Panc1 (cell line): ENCODE data around the gene CAAP1. TPM values are rescaled to one million over a fixed set of nuclear protein-coding genes. Genes with fewer than 3 reads are reported as not detected.

ENCODE experiments used
- ATAC-seq: fragments of 200-7000 bp; cut with Tn5 transposase; 2 replicates; pipeline ENCODE4 v1.9.1; 2020; ENCODE audit warnings: mild to moderate bottlenecking, moderate library complexity
- BruUV-seq: library from RNA; stranded (reverse); fragments of 400-500 nt; replicated peaks from 2 replicates; lab custom pipeline; 2021; lab: Mats Ljungman, UMichigan
- CTCF ChIA-PET: fragments of 300-600 bp; sonication (Branson Sonifier 250); formaldehyde crosslinking; loops from one replicate; lab custom pipeline; 2022; ENCODE audit warnings: antibody characterized with exemption; lab: Charles Lee
- POLR2A ChIA-PET: fragments of 300-600 bp; sonication (Branson Sonifier 250); formaldehyde crosslinking; loops from one replicate; lab custom pipeline; 2022; ENCODE audit warnings: antibody characterized with exemption; lab: Charles Lee
- DNase-seq: peaks from one replicate; pipeline ENCODE4 v3.0.0-alpha.2; 2010; ENCODE audit warnings: low read depth, low spot score
- H3K27ac ChIP-seq: 2 replicates; pipeline ENCODE4 v1.5.1; 2011; ENCODE audit warnings: mild to moderate bottlenecking, low read length, inconsistent platforms
- H3K27me3 ChIP-seq: fragments of 200-500 bp; sonication (Bioruptor generic); 2 replicates; pipeline ENCODE4 v1.6.0; 2014; ENCODE audit warnings: low read length, inconsistent platforms; ENCODE audit not compliant: control insufficient read depth, insufficient read depth
- H3K36me3 ChIP-seq: fragments of 200-500 bp; sonication (Bioruptor generic); 2 replicates; pipeline ENCODE4 v1.5.1; 2014; ENCODE audit warnings: inconsistent platforms, mild to moderate bottlenecking, low read length, moderate library complexity; ENCODE audit not compliant: control insufficient read depth, insufficient read depth
- H3K4me1 ChIP-seq: 2 replicates; pipeline ENCODE4 v1.5.1; 2011; ENCODE audit warnings: inconsistent platforms, mild to moderate bottlenecking, low read length, moderate library complexity; ENCODE audit not compliant: control insufficient read depth, insufficient read depth
- H3K4me3 ChIP-seq, 2 experiments: 2 replicates each; pipeline ENCODE4 v1.5.1; 2011 to 2012; ENCODE audit warnings: low read depth in 2 of 2, low read length in 2 of 2, mild to moderate bottlenecking in 2 of 2, inconsistent platforms in 1 of 2, moderate library complexity in 1 of 2
- H3K9me3 ChIP-seq: fragments of 200-500 bp; sonication (Bioruptor generic); 2 replicates; pipeline ENCODE4 v1.5.1; 2014; ENCODE audit warnings: low read depth, mild to moderate bottlenecking, inconsistent platforms, low read length, moderate library complexity; ENCODE audit not compliant: control insufficient read depth, insufficient read depth
- POLR2AphosphoS5 ChIP-seq: IDR thresholded peaks from 2 replicates; pipeline ENCODE4 v1.6.1; 2012; ENCODE audit warnings: mild to moderate bottlenecking, low read depth, low read length, moderate library complexity
- SIN3A ChIP-seq: IDR thresholded peaks from 2 replicates; pipeline ENCODE4 v1.6.1; 2012; ENCODE audit warnings: low read depth, mild to moderate bottlenecking, low read length, moderate library complexity, borderline replicate concordance; ENCODE audit not compliant: insufficient read depth
- TCF7L2 ChIP-seq: IDR thresholded peaks from 2 replicates; pipeline ENCODE4 v1.6.1; 2011; ENCODE audit warnings: mild to moderate bottlenecking, low read depth, low read length, inconsistent platforms
- in situ Hi-C: cut with HindIII; loops from 2 replicates; pipeline ENCODE4 v1.10.0; 2016; ENCODE audit warnings: low sequenced_read_pairs, low pct_unique_long_range_greater_than_20kb
- intact Hi-C: fragments of 100-400 bp; cut with micrococcal nuclease; formaldehyde crosslinking; loops from one replicate; pipeline ENCODE4 v1.10.0; 2022; ENCODE audit not compliant: unreplicated experiment
- total RNA-seq: library from RNA; stranded (reverse); gene quantifications from one replicate; pipeline ENCODE4 v1.2.1, GENCODE V29; 2021; ENCODE audit not compliant: unreplicated experiment
- TF ChIP-seq, protein P1 (sequence below), 2 experiments: IDR thresholded peaks; 2 replicates each; pipeline ENCODE4 v1.6.1; 2011 to 2012; ENCODE audit warnings: low read depth in 2 of 2, control low read depth in 1 of 2, low read length in 1 of 2, mild to moderate bottlenecking in 1 of 2, moderate library complexity in 1 of 2; ENCODE audit not compliant: insufficient read depth in 1 of 2
- TF ChIP-seq, protein P2 (sequence below): fragments of 450-650 bp; IDR thresholded peaks from 2 replicates; pipeline ENCODE4 v1.5.1; 2017; ENCODE audit warnings: mild to moderate bottlenecking

The CAAP1 gene
- total RNA-seq, 1 experiment from 2014 or later, result 7.2 TPM

DNA sequence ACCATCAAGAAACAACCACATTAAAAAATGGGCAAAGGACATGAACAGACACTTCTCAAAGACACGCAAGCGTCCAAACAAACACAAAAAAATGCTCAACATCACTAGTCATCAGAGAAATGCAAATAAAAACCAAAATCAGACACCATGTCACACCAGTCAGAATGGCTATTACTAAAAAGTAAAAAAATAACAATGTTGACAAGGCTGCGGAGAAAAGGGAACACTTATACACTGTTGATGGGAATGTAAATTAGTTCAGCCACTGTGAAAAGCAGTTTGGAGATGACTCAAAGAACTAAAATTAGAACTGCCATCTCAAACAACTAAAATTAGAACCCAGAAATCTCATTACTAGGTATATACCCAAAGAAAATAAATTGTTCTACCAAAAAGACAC is 80.4 kb downstream of the CAAP1 start:
- Histone ChIP-seq H3K4me3 (no peak overlapping the region), H3K9me3 (no peaks in the 10 kb centered on the region), H3K36me3 (no peaks in the 10 kb centered on the region), H3K27ac (no peak overlapping the region), H3K4me1 (no peaks in the 10 kb centered on the region), H3K27me3 (no peaks in the 10 kb centered on the region)
- in situ Hi-C loops (no loop called here), intact Hi-C loops (no loop called here)
- DNase-seq, result no peak
- TF ChIP-seq POLR2AphosphoS5 (no peak), SIN3A (no peak), TCF7L2 (no peak)
- TF ChIP-seq, protein P1, sequence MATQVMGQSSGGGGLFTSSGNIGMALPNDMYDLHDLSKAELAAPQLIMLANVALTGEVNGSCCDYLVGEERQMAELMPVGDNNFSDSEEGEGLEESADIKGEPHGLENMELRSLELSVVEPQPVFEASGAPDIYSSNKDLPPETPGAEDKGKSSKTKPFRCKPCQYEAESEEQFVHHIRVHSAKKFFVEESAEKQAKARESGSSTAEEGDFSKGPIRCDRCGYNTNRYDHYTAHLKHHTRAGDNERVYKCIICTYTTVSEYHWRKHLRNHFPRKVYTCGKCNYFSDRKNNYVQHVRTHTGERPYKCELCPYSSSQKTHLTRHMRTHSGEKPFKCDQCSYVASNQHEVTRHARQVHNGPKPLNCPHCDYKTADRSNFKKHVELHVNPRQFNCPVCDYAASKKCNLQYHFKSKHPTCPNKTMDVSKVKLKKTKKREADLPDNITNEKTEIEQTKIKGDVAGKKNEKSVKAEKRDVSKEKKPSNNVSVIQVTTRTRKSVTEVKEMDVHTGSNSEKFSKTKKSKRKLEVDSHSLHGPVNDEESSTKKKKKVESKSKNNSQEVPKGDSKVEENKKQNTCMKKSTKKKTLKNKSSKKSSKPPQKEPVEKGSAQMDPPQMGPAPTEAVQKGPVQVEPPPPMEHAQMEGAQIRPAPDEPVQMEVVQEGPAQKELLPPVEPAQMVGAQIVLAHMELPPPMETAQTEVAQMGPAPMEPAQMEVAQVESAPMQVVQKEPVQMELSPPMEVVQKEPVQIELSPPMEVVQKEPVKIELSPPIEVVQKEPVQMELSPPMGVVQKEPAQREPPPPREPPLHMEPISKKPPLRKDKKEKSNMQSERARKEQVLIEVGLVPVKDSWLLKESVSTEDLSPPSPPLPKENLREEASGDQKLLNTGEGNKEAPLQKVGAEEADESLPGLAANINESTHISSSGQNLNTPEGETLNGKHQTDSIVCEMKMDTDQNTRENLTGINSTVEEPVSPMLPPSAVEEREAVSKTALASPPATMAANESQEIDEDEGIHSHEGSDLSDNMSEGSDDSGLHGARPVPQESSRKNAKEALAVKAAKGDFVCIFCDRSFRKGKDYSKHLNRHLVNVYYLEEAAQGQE (IDR thresholded peaks at IDR 0.05; ENCODE audit: insufficient read depth in 1 of 2, low read depth in 2 of 2, low read length in 1 of 2), result no peak
- TF ChIP-seq, protein P2, sequence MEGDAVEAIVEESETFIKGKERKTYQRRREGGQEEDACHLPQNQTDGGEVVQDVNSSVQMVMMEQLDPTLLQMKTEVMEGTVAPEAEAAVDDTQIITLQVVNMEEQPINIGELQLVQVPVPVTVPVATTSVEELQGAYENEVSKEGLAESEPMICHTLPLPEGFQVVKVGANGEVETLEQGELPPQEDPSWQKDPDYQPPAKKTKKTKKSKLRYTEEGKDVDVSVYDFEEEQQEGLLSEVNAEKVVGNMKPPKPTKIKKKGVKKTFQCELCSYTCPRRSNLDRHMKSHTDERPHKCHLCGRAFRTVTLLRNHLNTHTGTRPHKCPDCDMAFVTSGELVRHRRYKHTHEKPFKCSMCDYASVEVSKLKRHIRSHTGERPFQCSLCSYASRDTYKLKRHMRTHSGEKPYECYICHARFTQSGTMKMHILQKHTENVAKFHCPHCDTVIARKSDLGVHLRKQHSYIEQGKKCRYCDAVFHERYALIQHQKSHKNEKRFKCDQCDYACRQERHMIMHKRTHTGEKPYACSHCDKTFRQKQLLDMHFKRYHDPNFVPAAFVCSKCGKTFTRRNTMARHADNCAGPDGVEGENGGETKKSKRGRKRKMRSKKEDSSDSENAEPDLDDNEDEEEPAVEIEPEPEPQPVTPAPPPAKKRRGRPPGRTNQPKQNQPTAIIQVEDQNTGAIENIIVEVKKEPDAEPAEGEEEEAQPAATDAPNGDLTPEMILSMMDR, result no peak
- ATAC-seq, result no peak
- ChIA-PET CTCF (no interaction called here), POLR2A (no interaction called here)
- BruUV-seq, result no TSS peak

DNA sequence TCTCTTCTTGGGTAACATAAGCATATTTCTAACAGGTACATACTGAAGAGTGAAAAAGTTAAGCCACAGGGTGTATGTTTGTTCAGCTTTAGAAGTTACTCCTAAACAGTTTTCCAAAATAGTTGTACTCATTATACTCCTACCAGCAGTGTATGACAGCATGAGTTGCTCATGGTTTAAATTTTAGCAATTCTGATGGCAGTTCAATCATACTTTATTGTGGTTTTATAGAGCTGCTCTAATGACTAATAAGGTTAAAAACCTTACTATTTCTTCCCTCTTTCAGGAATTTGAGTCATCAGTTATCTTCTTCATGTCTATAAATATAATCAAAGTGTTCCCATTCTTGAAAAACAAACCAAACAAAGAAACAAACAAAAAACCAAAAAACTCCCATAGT is 81.5 kb downstream of the CAAP1 start:
- TF ChIP-seq, protein P1 (IDR thresholded peaks at IDR 0.05; ENCODE audit: insufficient read depth in 1 of 2, low read depth in 2 of 2, low read length in 1 of 2), result no peak
- TF ChIP-seq, protein P2, result no peak
- TF ChIP-seq TCF7L2 (no peak), SIN3A (no peak), POLR2AphosphoS5 (no peak)
- Histone ChIP-seq H3K4me1 (no peaks in the 10 kb centered on the region), H3K36me3 (no peaks in the 10 kb centered on the region), H3K9me3 (no peaks in the 10 kb centered on the region), H3K27ac (no peak overlapping the region), H3K4me3 (no peak overlapping the region), H3K27me3 (no peaks in the 10 kb centered on the region)
- BruUV-seq, result no TSS peak
- DNase-seq (no peak), ATAC-seq (no peak)
- intact Hi-C loops, result no loop called here
- ChIA-PET CTCF (no interaction called here), POLR2A (no interaction called here)
- in situ Hi-C loops, result no loop called here
